ENCODE results near the gene TES. TPM values are rescaled to one million over a fixed set of nuclear protein-coding genes. Genes with fewer than 3 reads are reported as not detected.
A peak's percentile ranks its signal among the peaks of the same experiment; 100 is the strongest.

TES gene
- total RNA-seq, 1 donor from 2014 or later = 63.4 TPM

DNA sequence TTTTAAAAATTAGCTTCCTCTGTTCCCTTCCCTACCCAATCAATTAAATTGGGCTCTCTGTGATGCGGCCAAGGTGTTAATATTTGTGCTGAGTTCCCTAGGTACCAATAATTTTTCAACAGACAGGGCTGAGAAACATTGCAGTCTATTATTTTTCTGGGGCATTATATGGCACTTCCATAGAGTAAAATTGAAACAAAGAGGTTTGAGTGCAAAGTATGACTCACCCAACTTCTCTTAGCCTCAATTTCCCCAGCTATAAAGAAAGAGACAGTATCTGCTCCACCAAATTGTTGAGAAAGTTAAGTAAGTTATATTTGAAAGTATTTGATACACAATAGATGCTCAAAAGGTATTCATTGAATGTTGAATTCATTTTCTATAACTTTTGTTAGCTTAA is 74.9 kb downstream of the TES start:
- TF ChIP-seq, protein P1, sequence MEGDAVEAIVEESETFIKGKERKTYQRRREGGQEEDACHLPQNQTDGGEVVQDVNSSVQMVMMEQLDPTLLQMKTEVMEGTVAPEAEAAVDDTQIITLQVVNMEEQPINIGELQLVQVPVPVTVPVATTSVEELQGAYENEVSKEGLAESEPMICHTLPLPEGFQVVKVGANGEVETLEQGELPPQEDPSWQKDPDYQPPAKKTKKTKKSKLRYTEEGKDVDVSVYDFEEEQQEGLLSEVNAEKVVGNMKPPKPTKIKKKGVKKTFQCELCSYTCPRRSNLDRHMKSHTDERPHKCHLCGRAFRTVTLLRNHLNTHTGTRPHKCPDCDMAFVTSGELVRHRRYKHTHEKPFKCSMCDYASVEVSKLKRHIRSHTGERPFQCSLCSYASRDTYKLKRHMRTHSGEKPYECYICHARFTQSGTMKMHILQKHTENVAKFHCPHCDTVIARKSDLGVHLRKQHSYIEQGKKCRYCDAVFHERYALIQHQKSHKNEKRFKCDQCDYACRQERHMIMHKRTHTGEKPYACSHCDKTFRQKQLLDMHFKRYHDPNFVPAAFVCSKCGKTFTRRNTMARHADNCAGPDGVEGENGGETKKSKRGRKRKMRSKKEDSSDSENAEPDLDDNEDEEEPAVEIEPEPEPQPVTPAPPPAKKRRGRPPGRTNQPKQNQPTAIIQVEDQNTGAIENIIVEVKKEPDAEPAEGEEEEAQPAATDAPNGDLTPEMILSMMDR (IDR thresholded peaks at IDR 0.05; ENCODE audit: unreplicated experiment) = no peak
- no peak for DNase-seq (ENCODE audit: low spot score)
- H3K9me3 Mint-ChIP-seq (ENCODE audit: unreplicated experiment) = no peaks in the 10 kb centered on the region
- H3K36me3 Mint-ChIP-seq (ENCODE audit: low read depth, unreplicated experiment) = no peaks in the 10 kb centered on the region
- no peak overlapping the region for H3K4me3 Mint-ChIP-seq (ENCODE audit: unreplicated experiment)
- no peaks in the 10 kb centered on the region for H3K27me3 Mint-ChIP-seq (ENCODE audit: unreplicated experiment)
- peaks cover 3% of the 10 kb centered on the region for H3K4me1 Mint-ChIP-seq (ENCODE audit: unreplicated experiment)
- no peak overlapping the region for H3K27ac Mint-ChIP-seq (ENCODE audit: unreplicated experiment)

DNA sequence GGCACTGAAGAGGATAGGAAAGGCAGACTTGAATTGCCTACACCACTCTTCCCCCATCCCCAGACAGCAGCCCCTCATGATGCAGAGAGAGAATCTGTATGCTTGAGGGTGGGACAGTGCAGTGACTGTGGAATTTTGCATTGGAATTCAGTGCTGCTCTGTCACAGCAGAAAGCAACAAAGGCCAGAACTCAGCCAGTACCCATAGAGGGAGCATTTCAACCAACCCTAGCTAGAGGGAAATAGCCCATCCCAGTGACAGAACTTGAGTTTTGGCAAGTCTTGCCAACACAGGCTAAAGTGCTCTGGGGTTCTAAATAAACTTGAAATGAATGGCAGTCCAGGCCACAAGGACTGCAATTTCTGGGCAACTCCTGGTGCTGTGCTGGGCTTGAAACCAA is 80.4 kb downstream of the TES start:
- no peaks in the 10 kb centered on the region for H3K36me3 Mint-ChIP-seq (ENCODE audit: low read depth, unreplicated experiment)
- H3K4me3 Mint-ChIP-seq (ENCODE audit: unreplicated experiment) = no peak overlapping the region
- no peak overlapping the region for H3K27ac Mint-ChIP-seq (ENCODE audit: unreplicated experiment)
- no peaks in the 10 kb centered on the region for H3K27me3 Mint-ChIP-seq (ENCODE audit: unreplicated experiment)
- H3K4me1 Mint-ChIP-seq (ENCODE audit: unreplicated experiment) = no peaks in the 10 kb centered on the region
- no peaks in the 10 kb centered on the region for H3K9me3 Mint-ChIP-seq (ENCODE audit: unreplicated experiment)
- DNase-seq (ENCODE audit: low spot score) = no peak
- TF ChIP-seq, protein P1 (IDR thresholded peaks at IDR 0.05; ENCODE audit: unreplicated experiment) = no peak

DNA sequence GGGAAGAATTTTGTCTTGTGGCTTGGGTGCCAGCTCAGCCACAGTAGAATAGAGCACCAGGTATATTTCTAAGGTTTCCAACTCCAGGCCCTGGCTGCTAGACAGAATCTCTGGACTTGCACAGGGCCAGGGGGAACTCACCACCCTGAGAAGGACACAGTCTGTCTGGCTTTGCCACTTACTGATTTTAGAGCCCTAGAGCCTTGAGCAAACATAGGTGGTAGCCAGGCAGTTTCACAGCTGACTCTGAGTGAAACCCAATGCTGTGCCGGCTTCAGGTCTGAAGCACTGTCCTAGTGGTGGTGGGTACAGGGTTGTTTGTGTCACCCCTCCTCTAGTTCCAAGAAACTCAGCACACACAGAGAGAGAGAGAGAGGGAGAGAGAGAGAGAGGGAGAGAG is 81.6 kb downstream of the TES start:
- H3K4me3 Mint-ChIP-seq (ENCODE audit: unreplicated experiment) = no peak overlapping the region
- no peaks in the 10 kb centered on the region for H3K9me3 Mint-ChIP-seq (ENCODE audit: unreplicated experiment)
- no peaks in the 10 kb centered on the region for H3K36me3 Mint-ChIP-seq (ENCODE audit: low read depth, unreplicated experiment)

DNA sequence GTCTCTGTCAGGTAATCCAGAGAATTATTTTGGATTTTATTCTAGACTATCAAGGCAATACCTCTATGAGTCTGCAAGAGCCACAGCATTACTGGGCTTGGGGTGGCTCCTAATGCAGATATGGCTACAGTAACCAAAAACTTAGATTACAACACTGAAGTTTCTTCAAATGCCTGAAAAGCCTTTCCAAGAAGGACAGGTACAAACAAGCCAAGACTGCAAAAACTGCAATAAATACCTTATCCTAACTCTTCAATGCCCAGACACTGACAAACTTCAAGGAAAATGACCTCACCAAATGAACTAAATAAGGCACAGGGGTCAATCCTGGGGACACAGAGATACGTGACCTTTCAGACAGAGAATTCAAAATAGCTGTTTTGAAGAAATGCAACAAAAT is 82.0 kb downstream of the TES start:
- H3K27ac Mint-ChIP-seq (ENCODE audit: unreplicated experiment) = no peak overlapping the region
- H3K4me3 Mint-ChIP-seq (ENCODE audit: unreplicated experiment) = no peak overlapping the region
- no peaks in the 10 kb centered on the region for H3K9me3 Mint-ChIP-seq (ENCODE audit: unreplicated experiment)
- H3K36me3 Mint-ChIP-seq (ENCODE audit: low read depth, unreplicated experiment) = no peaks in the 10 kb centered on the region
- H3K27me3 Mint-ChIP-seq (ENCODE audit: unreplicated experiment) = no peaks in the 10 kb centered on the region
- no peaks in the 10 kb centered on the region for H3K4me1 Mint-ChIP-seq (ENCODE audit: unreplicated experiment)
- TF ChIP-seq, protein P1 (IDR thresholded peaks at IDR 0.05; ENCODE audit: unreplicated experiment) = no peak
- DNase-seq (ENCODE audit: low spot score) = no peak

More for the DNA sequence above, 81.6 kb downstream of the TES start:
- Mint-ChIP-seq H3K27ac (ENCODE audit: unreplicated experiment) (no peak overlapping the region), H3K27me3 (ENCODE audit: unreplicated experiment) (no peaks in the 10 kb centered on the region), H3K4me1 (ENCODE audit: unreplicated experiment) (no peaks in the 10 kb centered on the region)
- no peak for DNase-seq (ENCODE audit: low spot score)
- TF ChIP-seq, protein P1 (IDR thresholded peaks at IDR 0.05; ENCODE audit: unreplicated experiment) = no peak

DNA sequence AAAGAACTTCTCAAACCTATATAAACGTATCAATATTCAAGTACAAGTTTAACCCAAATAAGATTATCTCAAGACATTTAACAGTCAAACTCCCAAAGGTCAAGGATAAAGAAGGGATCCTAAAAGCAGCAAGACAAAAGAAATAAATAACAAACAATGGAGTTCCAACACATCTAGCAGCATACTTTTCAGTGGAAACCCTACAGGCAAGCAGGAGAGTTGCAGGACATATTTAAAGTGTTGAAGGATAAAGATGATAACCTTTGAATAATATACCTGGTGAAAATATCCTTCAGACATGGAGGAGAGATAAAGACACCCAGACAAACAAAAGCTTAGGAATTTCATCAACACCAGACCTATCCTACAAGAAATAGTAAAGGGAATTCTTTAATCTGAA is 82.8 kb downstream of the TES start:
- no peaks in the 10 kb centered on the region for H3K4me1 Mint-ChIP-seq (ENCODE audit: unreplicated experiment)

More for the DNA sequence above, 82.8 kb downstream of the TES start:
- no peaks in the 10 kb centered on the region for H3K27me3 Mint-ChIP-seq (ENCODE audit: unreplicated experiment)
- H3K36me3 Mint-ChIP-seq (ENCODE audit: low read depth, unreplicated experiment) = no peaks in the 10 kb centered on the region
- TF ChIP-seq, protein P1 (IDR thresholded peaks at IDR 0.05; ENCODE audit: unreplicated experiment) = peak; percentile 31
- no peak overlapping the region for H3K4me3 Mint-ChIP-seq (ENCODE audit: unreplicated experiment)
- no peak for DNase-seq (ENCODE audit: low spot score)
- H3K9me3 Mint-ChIP-seq (ENCODE audit: unreplicated experiment) = no peaks in the 10 kb centered on the region
- H3K27ac Mint-ChIP-seq (ENCODE audit: unreplicated experiment) = no peak overlapping the region

All from endothelial cell (in vitro differentiated cells).